Measurements from ENCODE around the gene COPS8. TPM values are rescaled to one million over a fixed set of nuclear protein-coding genes. Genes with fewer than 3 reads are reported as not detected.

COPS8 gene
- 166 and 190 TPM in 2 replicates for total RNA-seq

DNA sequence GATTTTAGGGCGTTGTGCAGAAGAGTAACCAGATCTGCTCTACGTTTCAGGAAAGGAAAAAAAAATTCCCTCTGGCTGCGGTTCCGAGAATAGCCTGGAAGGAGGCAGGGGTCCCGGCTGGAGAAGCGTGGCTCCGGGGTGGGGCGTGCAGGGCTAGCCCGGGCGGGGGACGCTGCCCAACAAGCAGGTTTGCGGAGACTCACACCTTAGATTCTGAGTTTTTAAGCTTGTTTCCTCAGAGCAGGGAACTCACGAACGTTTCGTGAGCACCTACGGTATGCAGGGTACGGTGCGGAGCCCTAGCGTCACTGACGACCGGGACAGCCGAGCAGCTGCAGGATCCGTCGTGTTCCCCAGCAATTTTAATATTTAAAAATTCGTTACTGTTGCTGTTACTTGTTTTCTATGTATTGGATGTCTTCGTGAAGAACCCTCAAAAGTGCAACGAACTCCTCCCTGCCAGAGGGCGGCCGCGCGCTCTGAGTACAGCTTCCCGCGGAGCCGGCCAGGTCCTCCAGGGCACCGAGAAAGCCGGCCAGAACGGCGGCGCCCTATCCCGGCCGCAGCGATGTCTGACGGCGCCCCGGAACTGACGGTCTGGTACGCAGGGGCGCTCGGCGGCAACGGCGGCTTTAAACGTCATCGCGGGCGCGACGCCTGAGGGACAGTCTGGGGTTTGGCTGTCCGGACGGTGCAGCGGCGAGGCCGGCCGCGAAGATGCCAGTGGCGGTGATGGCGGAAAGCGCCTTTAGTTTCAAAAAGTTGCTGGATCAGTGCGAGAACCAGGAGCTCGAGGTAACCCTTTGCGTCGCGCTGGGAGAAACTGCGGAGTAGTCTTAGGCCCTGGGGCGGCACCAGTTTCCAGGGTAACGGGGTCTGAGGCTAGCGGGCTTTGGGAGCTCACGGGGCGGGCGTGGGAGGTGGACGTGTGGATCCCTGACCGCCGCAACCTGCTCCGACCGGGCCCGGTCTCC, at the start of gene COPS8:
Gene COPS8, plus strand, starts transcription at position 642 of the 974 bp plus-strand sequence. Its CDS starts 76 bp downstream, at position 718.

